Neural cell (in vitro differentiated cells): ENCODE measurements around the gene CACNA2D2. TPM values are rescaled to one million over a fixed set of nuclear protein-coding genes. Genes with fewer than 3 reads are reported as not detected.

Experiments
- H2AFZ ChIP-seq: fragments of 200-600, 300-800 bp; sonication (generic), shearing (Covaris generic); 2 replicates; pipeline ENCODE4 v1.6.0; 2014; ENCODE audit warnings: low read depth, mild to moderate bottlenecking, antibody characterized with exemption, low read length, moderate library complexity
- H3F3A ChIP-seq: fragments of 200-600 bp; shearing (Covaris generic); 2 replicates; pipeline ENCODE4 v1.6.1; 2016; ENCODE audit warnings: mild to moderate bottlenecking, moderate library complexity, mixed read lengths, antibody characterized with exemption, low read length; ENCODE audit not compliant: insufficient read depth, poor library complexity, severe bottlenecking
- H3K27ac ChIP-seq: fragments of 200-600, 300-800 bp; sonication (generic), shearing (Covaris generic); 2 replicates; pipeline ENCODE4 v1.5.1; 2014; ENCODE audit warnings: mild to moderate bottlenecking, low read length, moderate library complexity
- H3K27me3 ChIP-seq: fragments of 300-800, 200-600 bp; sonication (generic), shearing (Covaris generic); 2 replicates; pipeline ENCODE4 v1.6.0; 2014; ENCODE audit warnings: mild to moderate bottlenecking, low read depth, low read length, moderate library complexity; ENCODE audit not compliant: insufficient read depth
- H3K36me3 ChIP-seq: fragments of 300-800, 200-600 bp; sonication (generic), shearing (Covaris generic); 2 replicates; pipeline ENCODE4 v1.5.1; 2014; ENCODE audit warnings: mild to moderate bottlenecking, antibody characterized with exemption, low read length, moderate library complexity; ENCODE audit not compliant: insufficient read depth
- H3K4me2 ChIP-seq: fragments of 300-800, 200-600 bp; sonication (generic), shearing (Covaris generic); 2 replicates; pipeline ENCODE4 v1.6.0; 2014; ENCODE audit warnings: mild to moderate bottlenecking, low read length
- H3K4me3 ChIP-seq: fragments of 300-800, 200-600 bp; sonication (generic), shearing (Covaris generic); 2 replicates; pipeline ENCODE4 v1.5.1; 2014; ENCODE audit warnings: mild to moderate bottlenecking, low read length, moderate library complexity
- H3K79me2 ChIP-seq: fragments of 200-600 bp; shearing (Covaris generic); replicated peaks from 2 replicates; pipeline ENCODE4 v1.6.0; 2014; ENCODE audit warnings: mild to moderate bottlenecking, low read length, moderate library complexity; ENCODE audit not compliant: insufficient read depth
- H3K9ac ChIP-seq: fragments of 300-800, 200-600 bp; sonication (generic), shearing (Covaris generic); 2 replicates; pipeline ENCODE4 v1.6.1; 2016; ENCODE audit warnings: mild to moderate bottlenecking, low read length, mixed read lengths
- H3K9me2 ChIP-seq: fragments of 200-600 bp; shearing (Covaris generic); 2 replicates; pipeline ENCODE4 v1.6.1; 2016; ENCODE audit warnings: mild to moderate bottlenecking, low read length, mixed read lengths; ENCODE audit not compliant: insufficient read depth
- H3K9me3 ChIP-seq: fragments of 200-600, 300-800 bp; sonication (generic), shearing (Covaris generic); 2 replicates; pipeline ENCODE4 v1.6.1; 2016; ENCODE audit warnings: mild to moderate bottlenecking, mixed run types, low read length, moderate library complexity, mixed read lengths
- H4K20me1 ChIP-seq: fragments of 200-600 bp; shearing (Covaris generic); 2 replicates; pipeline ENCODE4 v1.6.1; 2016; ENCODE audit warnings: mild to moderate bottlenecking, mixed run types; ENCODE audit not compliant: insufficient read depth
- EP300 ChIP-seq: fragments of 450-650 bp; conservative IDR thresholded peaks from 2 replicates; pipeline ENCODE4 v1.6.1; 2014; ENCODE audit warnings: antibody characterized with exemption, mild to moderate bottlenecking, moderate library complexity; ENCODE audit not compliant: poor library complexity, severe bottlenecking
- EZH2 ChIP-seq: fragments of 200-600, 300-800 bp; shearing (Covaris generic), sonication (generic); IDR thresholded peaks from 2 replicates; pipeline ENCODE4 v1.6.1; 2014; ENCODE audit warnings: antibody characterized with exemption, low read length, borderline replicate concordance, mild to moderate bottlenecking; ENCODE audit not compliant: insufficient read depth, poor library complexity, severe bottlenecking
- MXI1 ChIP-seq: fragments of 450-650 bp; conservative IDR thresholded peaks from 2 replicates; pipeline ENCODE4 v1.6.1; 2014; ENCODE audit warnings: antibody characterized with exemption, mild to moderate bottlenecking; ENCODE audit not compliant: poor library complexity, severe bottlenecking
- POLR2AphosphoS5 ChIP-seq: IDR thresholded peaks from 2 replicates; pipeline ENCODE4 v1.6.1; 2012
- RAD21 ChIP-seq: fragments of 450-650 bp; conservative IDR thresholded peaks from 2 replicates; pipeline ENCODE4 v1.6.1; 2014; ENCODE audit warnings: antibody characterized with exemption, mild to moderate bottlenecking, moderate library complexity
- SMC3 ChIP-seq: fragments of 450-650 bp; conservative IDR thresholded peaks from 2 replicates; pipeline ENCODE4 v1.6.1; 2014; ENCODE audit warnings: antibody characterized with exemption, mild to moderate bottlenecking, moderate library complexity; ENCODE audit not compliant: poor library complexity
- TAF1 ChIP-seq: IDR thresholded peaks from 2 replicates; pipeline ENCODE4 v1.6.1; 2012; ENCODE audit warnings: low read depth
- polyA plus RNA-seq: library from polyadenylated mRNA; depleted of rRNA; stranded (reverse); fragments of >200 nt; gene quantifications from 2 replicates; pipeline ENCODE4 v1.2.3, GENCODE V29; 2014
- TF ChIP-seq, protein P1 (sequence below): fragments of 450-650 bp; IDR thresholded peaks from 2 replicates; pipeline ENCODE4 v1.5.1; 2014; ENCODE audit warnings: antibody characterized with exemption, mild to moderate bottlenecking, moderate library complexity; ENCODE audit not compliant: poor library complexity, severe bottlenecking
- TF ChIP-seq, protein P2 (sequence below): IDR thresholded peaks from 2 replicates; pipeline ENCODE4 v1.6.1; 2012; ENCODE audit warnings: borderline replicate concordance

Gene CACNA2D2
- polyA plus RNA-seq, 1 donor from 2014 or later: 7.8 TPM

DNA sequence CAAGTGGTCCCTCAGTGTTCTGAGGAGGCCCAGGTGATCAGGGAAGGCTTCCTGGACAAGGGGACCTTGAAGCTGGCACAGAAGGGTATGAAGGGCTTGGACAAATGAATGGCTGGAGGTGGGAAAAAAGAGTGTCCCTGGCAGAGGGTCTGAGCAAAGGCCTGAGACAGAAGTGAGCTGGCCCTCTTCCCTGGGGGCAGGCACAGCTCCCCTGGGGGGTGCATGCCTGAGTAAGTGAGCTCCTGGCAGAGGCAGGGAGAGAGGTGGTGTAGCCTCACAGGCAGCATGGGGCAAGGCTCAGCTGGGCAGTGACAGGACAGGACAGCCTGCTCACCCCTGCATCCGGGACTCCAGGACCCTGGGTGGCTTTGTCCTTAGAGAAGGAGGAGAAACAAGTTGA, 5.4 kb upstream of the CACNA2D2 start:
- Histone ChIP-seq H3K9me3 (no peaks in the 10 kb centered on the region), H3F3A (no peaks in the 10 kb centered on the region), H3K4me3 (no peak overlapping the region), H4K20me1 (no peaks in the 10 kb centered on the region), H3K9ac (no peak overlapping the region), H3K4me2 (no peak overlapping the region), H3K9me2 (no peaks in the 10 kb centered on the region), H3K27ac (no peak overlapping the region), H3K79me2 (no peaks in the 10 kb centered on the region), H2AFZ (no peak overlapping the region), H3K36me3 (no peaks in the 10 kb centered on the region), H3K27me3 (no peaks in the 10 kb centered on the region)
- TF ChIP-seq TAF1 (no peak), EP300 (no peak), SMC3 (no peak), EZH2 (no peak), POLR2AphosphoS5 (no peak), RAD21 (no peak), MXI1 (no peak)
- TF ChIP-seq, protein P1, sequence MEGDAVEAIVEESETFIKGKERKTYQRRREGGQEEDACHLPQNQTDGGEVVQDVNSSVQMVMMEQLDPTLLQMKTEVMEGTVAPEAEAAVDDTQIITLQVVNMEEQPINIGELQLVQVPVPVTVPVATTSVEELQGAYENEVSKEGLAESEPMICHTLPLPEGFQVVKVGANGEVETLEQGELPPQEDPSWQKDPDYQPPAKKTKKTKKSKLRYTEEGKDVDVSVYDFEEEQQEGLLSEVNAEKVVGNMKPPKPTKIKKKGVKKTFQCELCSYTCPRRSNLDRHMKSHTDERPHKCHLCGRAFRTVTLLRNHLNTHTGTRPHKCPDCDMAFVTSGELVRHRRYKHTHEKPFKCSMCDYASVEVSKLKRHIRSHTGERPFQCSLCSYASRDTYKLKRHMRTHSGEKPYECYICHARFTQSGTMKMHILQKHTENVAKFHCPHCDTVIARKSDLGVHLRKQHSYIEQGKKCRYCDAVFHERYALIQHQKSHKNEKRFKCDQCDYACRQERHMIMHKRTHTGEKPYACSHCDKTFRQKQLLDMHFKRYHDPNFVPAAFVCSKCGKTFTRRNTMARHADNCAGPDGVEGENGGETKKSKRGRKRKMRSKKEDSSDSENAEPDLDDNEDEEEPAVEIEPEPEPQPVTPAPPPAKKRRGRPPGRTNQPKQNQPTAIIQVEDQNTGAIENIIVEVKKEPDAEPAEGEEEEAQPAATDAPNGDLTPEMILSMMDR: no peak
- TF ChIP-seq, protein P2, sequence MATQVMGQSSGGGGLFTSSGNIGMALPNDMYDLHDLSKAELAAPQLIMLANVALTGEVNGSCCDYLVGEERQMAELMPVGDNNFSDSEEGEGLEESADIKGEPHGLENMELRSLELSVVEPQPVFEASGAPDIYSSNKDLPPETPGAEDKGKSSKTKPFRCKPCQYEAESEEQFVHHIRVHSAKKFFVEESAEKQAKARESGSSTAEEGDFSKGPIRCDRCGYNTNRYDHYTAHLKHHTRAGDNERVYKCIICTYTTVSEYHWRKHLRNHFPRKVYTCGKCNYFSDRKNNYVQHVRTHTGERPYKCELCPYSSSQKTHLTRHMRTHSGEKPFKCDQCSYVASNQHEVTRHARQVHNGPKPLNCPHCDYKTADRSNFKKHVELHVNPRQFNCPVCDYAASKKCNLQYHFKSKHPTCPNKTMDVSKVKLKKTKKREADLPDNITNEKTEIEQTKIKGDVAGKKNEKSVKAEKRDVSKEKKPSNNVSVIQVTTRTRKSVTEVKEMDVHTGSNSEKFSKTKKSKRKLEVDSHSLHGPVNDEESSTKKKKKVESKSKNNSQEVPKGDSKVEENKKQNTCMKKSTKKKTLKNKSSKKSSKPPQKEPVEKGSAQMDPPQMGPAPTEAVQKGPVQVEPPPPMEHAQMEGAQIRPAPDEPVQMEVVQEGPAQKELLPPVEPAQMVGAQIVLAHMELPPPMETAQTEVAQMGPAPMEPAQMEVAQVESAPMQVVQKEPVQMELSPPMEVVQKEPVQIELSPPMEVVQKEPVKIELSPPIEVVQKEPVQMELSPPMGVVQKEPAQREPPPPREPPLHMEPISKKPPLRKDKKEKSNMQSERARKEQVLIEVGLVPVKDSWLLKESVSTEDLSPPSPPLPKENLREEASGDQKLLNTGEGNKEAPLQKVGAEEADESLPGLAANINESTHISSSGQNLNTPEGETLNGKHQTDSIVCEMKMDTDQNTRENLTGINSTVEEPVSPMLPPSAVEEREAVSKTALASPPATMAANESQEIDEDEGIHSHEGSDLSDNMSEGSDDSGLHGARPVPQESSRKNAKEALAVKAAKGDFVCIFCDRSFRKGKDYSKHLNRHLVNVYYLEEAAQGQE: no peak

DNA sequence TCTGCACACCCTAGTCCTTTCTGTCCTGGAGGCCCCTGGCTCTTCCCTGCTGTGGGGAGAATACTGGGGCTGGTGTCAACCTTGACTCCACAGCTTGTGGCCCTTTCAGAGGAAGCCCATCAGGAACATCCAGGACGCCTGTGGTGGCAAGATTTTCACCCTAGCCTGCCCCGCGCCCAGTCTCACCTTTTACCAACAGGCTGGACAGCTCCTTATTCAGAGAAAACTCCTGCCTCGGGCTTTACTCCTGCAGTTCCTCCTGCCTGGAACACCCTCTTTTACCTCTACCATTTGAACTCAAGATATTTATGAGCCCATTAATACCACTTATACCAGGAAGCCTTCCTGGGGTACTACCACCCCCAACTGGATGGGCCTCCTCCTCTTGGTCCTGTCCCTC, 2.7 kb upstream of the CACNA2D2 start:
- no peaks in the 10 kb centered on the region for H3K36me3 ChIP-seq
- TF ChIP-seq TAF1 (no peak), SMC3 (no peak), RAD21 (no peak), POLR2AphosphoS5 (no peak)
- TF ChIP-seq, protein P2: no peak
- TF ChIP-seq, protein P1: no peak

More for the DNA sequence above, 2.7 kb upstream of the CACNA2D2 start:
- Histone ChIP-seq H2AFZ (no peak overlapping the region), H3K27ac (no peak overlapping the region), H3K9ac (no peak overlapping the region), H3K9me3 (no peaks in the 10 kb centered on the region), H3F3A (no peaks in the 10 kb centered on the region), H3K79me2 (peaks cover 2% of the 10 kb centered on the region), H3K4me3 (no peak overlapping the region), H3K9me2 (no peaks in the 10 kb centered on the region), H3K27me3 (no peaks in the 10 kb centered on the region), H4K20me1 (no peaks in the 10 kb centered on the region), H3K4me2 (no peak overlapping the region)
